Mucosa of rectum (tissue), 2 donors: ENCODE measurements around the gene SYNGR2.
A peak's percentile ranks its signal among the peaks of the same experiment; 100 is the strongest.

ENCODE experiments used
- H3K27ac ChIP-seq, 2 donors: one replicate each; pipeline ENCODE4 v1.7.0; 2013; ENCODE audit warnings: inconsistent platforms in 2 of 2, low read depth in 2 of 2, low read length in 2 of 2
- H3K27me3 ChIP-seq, 2 donors: one replicate each; pipeline ENCODE4 v1.7.0; 2013; ENCODE audit warnings: low read length in 2 of 2; ENCODE audit not compliant: control insufficient read depth in 2 of 2, insufficient read depth in 2 of 2
- H3K36me3 ChIP-seq, 2 donors: one replicate each; pipeline ENCODE4 v1.7.0; 2013; ENCODE audit warnings: low read length in 2 of 2; ENCODE audit not compliant: control insufficient read depth in 2 of 2, insufficient read depth in 2 of 2
- H3K4me1 ChIP-seq, 2 donors: one replicate each; pipeline ENCODE4 v1.7.0; 2013; ENCODE audit warnings: low read length in 2 of 2, mild to moderate bottlenecking in 1 of 2; ENCODE audit not compliant: control insufficient read depth in 2 of 2, insufficient read depth in 2 of 2
- H3K4me3 ChIP-seq, 2 donors: one replicate each; pipeline ENCODE4 v1.7.0; 2013; ENCODE audit warnings: low read length in 2 of 2
- H3K9ac ChIP-seq, 2 donors: one replicate each; pipeline ENCODE4 v1.7.0; 2013; ENCODE audit warnings: low read length in 2 of 2, low read depth in 1 of 2, mild to moderate bottlenecking in 1 of 2
- H3K9me3 ChIP-seq, 2 donors: one replicate each; pipeline ENCODE4 v1.7.0; 2013; ENCODE audit warnings: low read length in 2 of 2; ENCODE audit not compliant: control insufficient read depth in 2 of 2
- donor health status: healthy.
- donor health status: Normal muscosa, but diverticular disease.

Gene SYNGR2

GRCh38 chr17:78184351-78184750 is 16.0 kb downstream of the SYNGR2 start:
- peak overlapping the region in 1 of 2 donors; percentile 4 for H3K27ac ChIP-seq
- H3K4me1 ChIP-seq: peaks cover 11 to 20% of the 10 kb centered on the region in 2 donors
- H3K9ac ChIP-seq: no peak overlapping the region
- H3K27me3 ChIP-seq: no peaks in the 10 kb centered on the region
- no peaks in the 10 kb centered on the region for H3K9me3 ChIP-seq
- H3K36me3 ChIP-seq: peaks cover 0 to 2% of the 10 kb centered on the region in 2 donors
- no peak overlapping the region for H3K4me3 ChIP-seq

GRCh38 chr17:78184868-78185267 is 16.5 kb downstream of the SYNGR2 start:
- Histone ChIP-seq H3K4me1 (peaks cover 11 to 19% of the 10 kb centered on the region in 2 donors), H3K27ac (no peak overlapping the region), H3K9ac (no peak overlapping the region), H3K4me3 (no peak overlapping the region), H3K36me3 (peaks cover 0 to 2% of the 10 kb centered on the region in 2 donors), H3K9me3 (no peaks in the 10 kb centered on the region), H3K27me3 (no peaks in the 10 kb centered on the region)

DNA sequence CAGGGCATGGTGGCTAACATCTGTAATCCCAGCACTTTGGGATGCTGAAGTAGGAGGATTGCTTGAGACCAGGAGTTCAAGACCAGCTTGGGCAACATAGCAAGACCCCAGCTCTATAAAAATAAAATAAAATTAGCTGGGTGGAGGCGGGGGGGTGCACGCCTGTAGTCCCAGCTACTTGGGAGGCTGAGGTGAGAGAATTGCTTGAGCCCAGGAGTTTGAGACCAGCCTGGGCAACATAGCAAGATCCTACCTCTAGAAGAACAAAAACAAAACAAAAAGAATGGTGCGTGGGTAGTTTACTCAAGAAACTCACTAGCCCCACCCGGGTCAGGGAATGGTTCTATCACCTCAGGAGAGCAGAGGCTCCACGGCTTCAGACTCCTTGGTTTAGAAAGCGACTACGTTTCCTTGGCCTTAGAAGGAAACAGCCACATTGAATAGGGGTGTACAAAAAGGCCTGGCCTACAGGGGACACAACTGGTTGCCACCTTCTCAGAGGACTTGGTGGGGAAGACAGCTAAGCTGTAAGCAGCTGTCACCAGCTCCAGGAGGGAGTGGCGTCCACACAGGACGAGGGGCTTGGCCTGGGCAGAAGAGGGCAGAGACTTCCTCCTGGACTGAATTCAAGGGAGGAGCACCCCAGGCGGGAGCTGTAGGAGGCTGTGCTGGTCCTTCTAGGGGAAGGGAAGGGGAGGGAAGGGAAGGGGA is 17.8 kb downstream of the SYNGR2 start:
- H3K27ac ChIP-seq: peak overlapping the region; percentile 56 to 91
- peak overlapping the region; percentile 52 to 75 for H3K4me3 ChIP-seq
- peak overlapping the region; percentile 50 to 56 for H3K9ac ChIP-seq
- peaks cover 11 to 17% of the 10 kb centered on the region in 2 donors for H3K4me1 ChIP-seq
- H3K9me3 ChIP-seq: no peaks in the 10 kb centered on the region
- no peaks in the 10 kb centered on the region for H3K27me3 ChIP-seq
- no peaks in the 10 kb centered on the region for H3K36me3 ChIP-seq

GRCh38 chr17:78186692-78187595 is 18.6 kb downstream of the SYNGR2 start, which contains the start of the genes AFMID and TK1:
TSS of gene AFMID (plus strand) at chr17:78187362. CDS start at chr17:78187371, 9 bp downstream.
TSS of gene TK1 (minus strand) at chr17:78187052. CDS start at chr17:78186994, 58 bp downstream.
- Histone ChIP-seq H3K27ac (peak within 1 kb of the TSS; percentile 90 to 91), H3K9ac (peak within 1 kb of the TSS; percentile 72 to 81), H3K4me1 (peaks cover 11 to 17% of the 10 kb centered on the region in 2 donors)

DNA sequence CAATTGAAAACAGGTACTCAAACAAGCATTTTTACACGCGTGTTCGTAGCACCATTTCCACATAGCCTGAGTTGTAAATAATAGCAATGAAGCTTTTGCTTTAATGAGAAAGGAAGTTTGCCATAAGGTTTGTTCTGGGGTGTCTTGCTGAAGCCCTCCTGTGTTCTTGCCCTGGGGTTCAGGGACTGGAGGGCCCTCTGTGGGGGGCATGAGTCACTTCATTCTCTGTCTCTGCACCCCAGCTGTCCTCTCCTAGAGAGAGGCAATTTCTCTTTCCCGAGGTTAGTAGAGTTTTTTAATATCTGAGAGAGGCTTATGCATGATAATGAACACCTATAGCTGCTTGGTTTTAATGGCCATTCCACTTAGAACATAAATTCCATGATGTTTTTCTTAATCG is 28.3 kb downstream of the SYNGR2 start:
- Histone ChIP-seq H3K4me1 (peaks cover 3 to 4% of the 10 kb centered on the region in 2 donors), H3K9me3 (no peaks in the 10 kb centered on the region), H3K27ac (no peak overlapping the region), H3K27me3 (no peaks in the 10 kb centered on the region), H3K4me3 (no peak overlapping the region), H3K36me3 (peaks cover 4 to 8% of the 10 kb centered on the region in 2 donors), H3K9ac (no peak overlapping the region)

More at GRCh38 chr17:78186692-78187595, 18.6 kb downstream of the SYNGR2 start, which contains the start of the genes AFMID and TK1:
- Histone ChIP-seq H3K27me3 (no peaks in the 10 kb centered on the region), H3K9me3 (no peaks in the 10 kb centered on the region), H3K36me3 (peaks cover 0 to 3% of the 10 kb centered on the region in 2 donors), H3K4me3 (peak within 1 kb of the TSS; percentile 77 to 88)

GRCh38 chr17:78197147-78197832 is 28.9 kb downstream of the SYNGR2 start:
- H3K9ac ChIP-seq: no peak overlapping the region
- no peak overlapping the region for H3K27ac ChIP-seq
- no peaks in the 10 kb centered on the region for H3K27me3 ChIP-seq
- peaks cover 4 to 5% of the 10 kb centered on the region in 2 donors for H3K36me3 ChIP-seq
- peaks cover 3 to 4% of the 10 kb centered on the region in 2 donors for H3K4me1 ChIP-seq
- no peaks in the 10 kb centered on the region for H3K9me3 ChIP-seq
- no peak overlapping the region for H3K4me3 ChIP-seq

- peaks cover 3 to 4% of the 10 kb centered on the region in 2 donors for H3K4me1 ChIP-seq
- peaks cover 9 to 10% of the 10 kb centered on the region in 2 donors for H3K36me3 ChIP-seq
- H3K27me3 ChIP-seq: no peaks in the 10 kb centered on the region
- H3K27ac ChIP-seq: no peak overlapping the region
- H3K9me3 ChIP-seq: no peaks in the 10 kb centered on the region
- H3K4me3 ChIP-seq: no peak overlapping the region
- no peak overlapping the region for H3K9ac ChIP-seq
Observed at GRCh38 chr17:78200451-78200850, 32.1 kb downstream of the SYNGR2 start.

DNA sequence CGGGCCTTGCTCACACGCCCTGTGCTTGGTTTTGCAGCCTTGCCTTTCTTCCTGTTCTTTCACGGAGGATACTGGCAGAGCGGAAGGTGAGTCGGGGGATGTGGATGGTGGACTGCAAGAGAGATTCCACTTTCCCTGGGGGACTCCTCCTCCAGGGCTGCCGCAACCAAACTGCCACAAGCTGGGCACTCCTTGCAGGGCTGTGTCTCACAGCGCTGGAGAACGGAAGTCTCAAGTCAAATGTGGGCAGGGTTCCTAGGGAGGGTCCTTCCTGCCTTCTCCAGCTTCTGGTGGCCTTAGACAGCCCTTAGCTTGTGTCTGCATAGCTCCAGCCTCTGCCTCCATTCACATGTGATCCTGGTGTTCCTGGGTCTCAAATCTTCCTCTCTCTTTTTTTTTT is 34.3 kb downstream of the SYNGR2 start:
- H3K36me3 ChIP-seq: peaks cover 8 to 10% of the 10 kb centered on the region in 2 donors
- peaks cover 3 to 4% of the 10 kb centered on the region in 2 donors for H3K4me1 ChIP-seq
- H3K27me3 ChIP-seq: no peaks in the 10 kb centered on the region
- H3K9ac ChIP-seq: no peak overlapping the region
- no peak overlapping the region for H3K27ac ChIP-seq
- no peaks in the 10 kb centered on the region for H3K9me3 ChIP-seq
- no peak overlapping the region for H3K4me3 ChIP-seq

GRCh38 chr17:78204387-78205123 is 36.2 kb downstream of the SYNGR2 start:
- Histone ChIP-seq H3K36me3 (peaks cover 10% of the 10 kb centered on the region in 2 donors), H3K9me3 (no peaks in the 10 kb centered on the region), H3K9ac (no peak overlapping the region), H3K27me3 (no peaks in the 10 kb centered on the region), H3K4me3 (no peak overlapping the region), H3K27ac (no peak overlapping the region), H3K4me1 (peaks cover 2 to 3% of the 10 kb centered on the region in 2 donors)
